HG03565 (cell line): ENCODE measurements around the gene HTRA2.
"Not testable (repeated sequence)": the region's sequence is repeated elsewhere in the genome, so short reads cannot be mapped to it uniquely, and the experiment has no call there.

Experiments
- ATAC-seq: cut with Tn5 transposase; IDR thresholded peaks from one replicate; pipeline ENCODE4 v1.9.1; 2021; ENCODE audit warnings: mild to moderate bottlenecking, moderate library complexity; ENCODE audit not compliant: unreplicated experiment

Gene HTRA2

DNA sequence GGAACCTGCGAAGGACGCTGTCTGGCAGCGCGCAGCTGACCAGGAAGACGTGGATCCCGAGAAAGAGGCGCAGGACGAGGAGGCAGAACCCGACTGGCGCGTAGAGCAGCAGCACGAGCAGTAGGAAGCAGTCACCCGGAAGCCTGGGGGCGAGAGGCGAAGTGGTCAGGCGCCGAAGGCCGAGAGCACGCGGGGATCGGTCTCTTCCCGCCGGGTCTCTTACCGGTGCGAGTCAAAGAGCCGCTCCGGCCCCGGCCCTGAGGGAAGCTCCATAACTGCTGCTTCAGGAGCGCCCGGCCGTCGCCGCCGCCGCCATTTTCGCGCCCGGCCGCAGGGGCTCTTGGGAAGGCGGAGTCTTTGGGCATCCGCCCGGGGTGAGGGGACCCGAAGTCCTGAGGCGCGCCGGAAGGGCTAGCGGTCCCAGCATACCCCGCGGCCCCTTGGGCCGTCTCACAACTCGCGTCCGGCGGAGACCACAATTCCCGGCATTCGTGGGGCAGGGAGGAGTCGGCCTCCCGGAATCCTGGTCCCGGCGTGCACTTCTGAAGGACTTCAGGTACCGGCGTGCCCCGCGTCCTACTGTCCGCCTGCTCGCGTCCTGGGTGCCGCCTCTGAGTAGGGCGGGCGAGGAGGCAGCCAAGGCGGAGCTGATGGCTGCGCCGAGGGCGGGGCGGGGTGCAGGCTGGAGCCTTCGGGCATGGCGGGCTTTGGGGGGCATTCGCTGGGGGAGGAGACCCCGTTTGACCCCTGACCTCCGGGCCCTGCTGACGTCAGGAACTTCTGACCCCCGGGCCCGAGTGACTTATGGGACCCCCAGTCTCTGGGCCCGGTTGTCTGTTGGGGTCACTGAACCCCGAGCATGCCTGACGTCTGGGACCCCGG, at the start of gene HTRA2, which contains the start of gene AUP1:
HTRA2 (plus strand) TSS at position 577 of the 882 bp plus-strand sequence; CDS start at position 651, 74 bp downstream.
AUP1 (minus strand) TSS at position 350 of the 882 bp plus-strand sequence; CDS start at position 273, 77 bp downstream.
- peak; percentile 64 for ATAC-seq

DNA sequence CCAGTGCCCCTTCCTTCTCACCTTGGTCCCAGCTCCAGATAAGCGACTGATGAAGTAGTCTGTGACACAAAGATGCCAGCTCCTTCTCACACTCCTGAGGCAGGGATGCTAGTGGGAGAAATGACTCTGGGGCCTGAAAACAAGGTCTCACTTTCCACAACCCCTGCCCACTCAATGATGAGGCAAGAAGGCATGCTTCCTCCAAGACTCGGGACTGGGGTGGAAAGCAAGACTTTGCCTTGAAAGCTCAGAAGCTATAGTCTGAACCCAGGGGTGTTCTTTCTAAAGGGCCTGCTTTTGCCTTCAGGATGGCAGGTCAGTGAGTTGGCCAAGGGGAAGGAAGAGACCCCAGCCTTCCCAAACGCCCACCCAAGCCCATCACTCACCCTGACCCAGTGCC, 48.3 kb upstream of the HTRA2 start:
- ATAC-seq, result no peak

DNA sequence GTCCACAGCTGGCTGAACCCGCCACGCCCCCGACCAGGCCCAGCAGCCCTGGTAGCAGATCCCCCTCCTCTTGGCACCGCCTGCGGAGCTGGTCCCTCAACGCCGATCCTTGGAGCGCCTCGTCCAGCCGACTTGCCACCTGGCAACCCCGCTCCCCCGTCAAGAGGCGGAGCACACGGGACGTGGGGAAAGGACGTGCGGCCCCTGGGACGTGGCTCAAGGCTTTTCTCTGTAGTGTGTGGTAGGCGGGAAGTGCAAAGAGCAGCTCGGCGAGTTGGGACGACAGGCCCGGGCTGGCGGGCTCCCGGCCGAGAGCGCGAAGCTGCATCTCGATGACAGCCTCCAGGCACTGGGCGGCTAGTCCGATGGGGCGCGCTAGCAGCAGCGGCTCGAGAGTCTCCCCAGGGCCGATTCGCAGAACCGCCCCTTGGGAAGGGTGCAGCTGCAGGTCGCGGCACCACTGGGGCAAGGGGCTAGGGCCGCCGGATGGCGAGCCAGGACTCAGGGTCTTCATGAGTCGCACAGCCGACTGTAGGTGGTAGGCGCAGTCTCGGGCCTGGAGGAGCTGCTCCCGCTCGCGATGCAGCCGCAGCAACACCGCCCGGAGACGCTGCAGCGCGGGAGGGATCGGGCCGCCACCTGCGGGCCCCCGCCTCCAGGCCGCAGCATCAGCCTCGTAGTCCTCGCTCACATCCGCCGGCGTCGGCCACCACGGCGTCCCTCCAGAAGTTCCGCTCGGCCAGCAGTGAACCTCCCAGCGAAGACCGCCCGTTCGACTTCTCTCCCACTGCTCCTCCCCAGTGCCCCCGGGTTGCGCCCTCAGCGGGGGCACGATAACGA, 47.6 kb upstream of the HTRA2 start:
- ATAC-seq, result peak; percentile 27

DNA sequence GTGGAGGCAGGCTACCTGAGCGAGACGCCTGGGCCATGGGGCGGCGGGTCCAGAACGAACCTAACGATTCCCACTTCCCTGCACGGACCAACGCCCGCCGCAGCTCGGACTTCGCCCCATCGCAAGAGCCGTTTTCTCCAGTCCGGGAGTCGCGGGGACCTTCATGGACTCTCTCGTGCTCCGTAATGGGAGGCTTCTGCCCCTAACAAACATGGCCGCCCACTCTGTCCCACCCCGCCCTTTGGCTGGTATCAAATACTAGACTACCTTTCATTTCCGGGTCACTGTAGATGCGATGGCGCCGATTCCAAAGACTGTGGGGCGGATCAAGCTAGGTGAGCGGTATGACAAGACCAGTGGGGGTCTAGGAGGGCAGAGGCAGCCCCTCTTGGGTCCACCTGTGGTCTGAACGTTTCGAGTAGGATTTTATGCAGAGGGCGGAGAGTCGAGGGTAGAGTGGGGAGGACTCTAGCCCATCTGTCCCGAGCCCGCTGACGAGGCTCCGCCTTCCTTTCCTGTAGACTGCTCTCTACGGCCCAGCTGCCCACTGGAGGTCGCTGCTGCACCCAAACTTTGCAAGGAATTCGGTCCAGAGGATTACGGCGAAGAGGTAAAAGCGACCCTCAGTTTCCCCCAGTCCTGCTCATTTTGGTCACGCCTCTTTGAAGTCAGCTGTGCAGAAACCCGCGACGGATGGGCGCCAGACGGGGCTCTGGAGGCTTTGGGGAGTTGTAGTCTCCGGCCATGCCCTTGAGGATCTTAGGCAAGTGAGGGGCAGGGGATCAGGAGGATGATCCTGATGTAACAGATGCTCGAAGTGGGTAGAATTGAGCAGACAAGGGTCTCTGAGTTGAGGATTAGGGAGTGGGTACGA, 46.7 kb upstream of the HTRA2 start, which contains the start of the genes CCDC142 and TTC31:
CCDC142 (minus strand) TSS at position 198 of the 874 bp plus-strand sequence; CDS start at position 37, 161 bp downstream.
TTC31 (plus strand) TSS at position 281 of the 874 bp plus-strand sequence; CDS start at position 296, 15 bp downstream.
- peak; percentile 68 for ATAC-seq

DNA sequence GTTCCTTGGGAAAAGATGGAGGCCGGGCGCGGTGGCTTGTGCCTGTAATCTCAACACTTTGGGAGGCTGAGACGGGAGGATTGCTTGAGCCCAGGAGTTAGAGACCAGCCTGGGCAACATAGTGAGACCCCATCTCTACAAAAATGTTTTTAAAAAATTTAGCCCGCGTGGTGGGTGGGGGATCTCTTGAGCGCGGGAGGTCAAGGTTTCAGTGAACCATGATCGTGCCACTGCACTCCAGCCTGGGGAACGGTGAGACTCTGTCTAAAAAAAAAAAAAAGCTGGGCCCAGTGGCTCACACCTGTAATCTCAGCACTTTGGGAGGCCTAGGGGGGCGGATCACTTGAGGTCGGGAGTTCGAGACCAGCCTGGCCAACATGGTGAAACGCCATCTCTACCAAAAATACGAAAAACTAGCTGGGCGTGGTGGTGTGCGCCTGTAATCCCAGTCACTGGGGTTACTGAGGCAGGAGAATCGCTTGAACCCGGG, 46.0 kb upstream of the HTRA2 start:
- not testable (repeated sequence) for ATAC-seq

DNA sequence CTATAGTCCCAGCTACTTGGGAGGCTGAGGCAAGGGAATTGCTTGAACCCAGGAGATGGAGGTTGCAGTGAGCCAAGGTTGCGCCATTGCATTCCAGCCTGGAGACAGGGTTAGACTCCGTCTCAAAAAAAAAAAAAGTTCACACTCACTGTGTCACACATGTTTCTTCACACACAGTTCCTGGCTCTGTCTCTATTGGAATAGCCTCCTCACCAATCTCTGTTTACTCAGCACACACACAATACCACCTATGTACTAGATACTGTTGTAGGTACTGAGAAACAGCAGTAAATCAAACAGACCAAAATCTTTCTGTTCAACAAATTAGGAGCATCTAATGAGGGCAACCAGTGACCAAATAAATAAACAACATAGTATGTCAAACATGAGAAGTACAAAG, 43.6 kb upstream of the HTRA2 start:
- no peak for ATAC-seq

DNA sequence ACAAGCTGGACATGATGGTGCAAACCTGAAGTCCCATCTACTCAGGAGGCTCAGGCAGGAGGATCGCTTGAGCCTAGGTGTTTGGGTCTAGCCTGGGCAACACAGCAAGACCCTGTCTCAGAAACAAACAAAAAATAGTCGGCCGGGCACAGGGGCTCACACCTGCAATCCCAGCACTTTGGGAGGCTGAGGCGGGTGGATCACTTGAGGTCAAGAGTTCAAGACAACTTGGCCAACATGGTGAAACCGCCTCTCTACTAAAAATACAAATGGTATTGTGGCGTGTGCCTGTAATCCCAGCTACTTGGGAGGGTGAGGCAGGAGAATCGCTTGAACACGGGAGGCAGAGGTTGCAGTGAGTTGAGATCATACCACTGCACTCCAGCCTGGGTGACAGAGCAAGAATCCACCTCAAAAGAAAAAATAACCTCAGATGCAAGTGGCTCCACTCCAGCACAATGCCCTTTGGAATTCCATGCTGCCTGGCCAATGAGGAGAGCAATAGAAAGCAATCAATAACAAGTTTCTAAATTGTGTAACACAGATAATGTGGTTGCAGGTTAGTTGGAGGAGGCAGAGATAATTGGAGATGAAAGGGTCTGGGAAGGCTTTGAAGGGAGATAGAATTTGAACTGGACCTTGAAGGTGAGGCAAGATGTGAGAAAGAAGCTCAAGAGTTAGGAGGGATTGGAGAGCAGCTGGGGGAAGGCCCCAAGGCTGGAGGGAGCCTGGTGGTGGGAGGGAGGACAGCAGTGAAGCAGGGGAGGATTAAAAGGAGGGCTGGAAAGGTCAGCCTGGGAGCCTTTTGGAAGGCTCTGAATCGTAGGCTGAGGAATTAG, 40.9 kb upstream of the HTRA2 start:
- ATAC-seq, result no peak

DNA sequence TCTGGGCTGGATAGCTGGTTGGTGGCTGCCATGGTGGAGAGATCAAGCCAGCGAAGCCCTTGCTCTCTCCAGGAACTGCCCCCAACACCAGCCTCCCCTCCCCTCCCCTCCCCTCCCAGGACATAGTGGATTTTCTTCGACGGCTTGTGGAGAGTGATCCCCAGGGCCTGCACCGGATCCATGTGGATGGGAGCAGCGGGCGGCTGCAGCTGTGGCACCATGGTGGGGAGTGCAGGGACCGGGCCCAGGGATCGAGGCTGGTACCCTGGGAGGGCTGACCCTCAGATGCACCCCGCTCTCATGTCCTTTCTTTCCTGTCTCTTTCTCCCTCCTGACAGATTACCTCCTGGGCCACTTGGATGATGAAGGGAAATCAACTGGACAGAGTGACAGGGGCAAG, 39.8 kb upstream of the HTRA2 start:
- no peak for ATAC-seq

DNA sequence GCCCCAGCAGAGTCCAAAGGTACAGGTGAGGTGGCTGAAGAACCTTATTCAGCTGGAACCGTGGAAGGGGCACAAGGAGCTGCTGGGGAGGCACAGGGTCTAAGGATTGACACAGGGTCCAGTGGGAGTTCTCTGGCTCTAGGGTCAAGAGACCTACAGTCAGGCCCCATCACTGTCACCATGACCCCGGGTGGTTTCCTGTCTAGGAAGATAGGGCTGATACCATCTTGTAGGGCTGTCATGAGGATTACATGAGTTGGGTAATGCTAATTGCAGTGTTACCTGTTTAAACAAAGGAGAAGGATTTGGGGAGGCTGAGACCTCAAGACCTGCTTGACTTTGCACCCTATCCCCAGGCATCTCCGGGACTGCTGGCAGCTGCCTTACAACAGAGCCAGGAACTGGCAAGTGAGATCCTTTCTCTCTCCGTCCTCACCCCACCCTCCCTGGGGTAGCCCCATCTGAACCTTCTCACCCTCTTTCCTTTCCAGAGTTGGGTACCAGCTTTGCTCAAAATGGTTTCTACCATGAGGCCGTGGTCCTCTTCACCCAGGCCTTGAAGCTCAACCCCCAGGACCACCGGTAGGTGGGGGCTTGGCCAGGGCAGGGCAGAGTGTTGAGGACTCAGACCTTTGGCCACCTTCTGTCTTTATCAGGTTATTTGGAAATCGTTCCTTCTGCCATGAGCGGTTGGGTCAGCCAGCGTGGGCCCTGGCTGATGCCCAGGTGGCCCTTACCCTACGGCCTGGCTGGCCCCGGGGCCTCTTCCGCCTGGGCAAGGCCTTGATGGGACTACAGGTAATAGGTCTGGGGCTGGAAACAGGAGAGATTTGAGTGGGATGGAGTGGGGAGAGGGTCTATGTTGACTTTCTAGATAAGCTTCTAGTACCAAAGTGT, 37.8 kb upstream of the HTRA2 start:
- ATAC-seq, result no peak

DNA sequence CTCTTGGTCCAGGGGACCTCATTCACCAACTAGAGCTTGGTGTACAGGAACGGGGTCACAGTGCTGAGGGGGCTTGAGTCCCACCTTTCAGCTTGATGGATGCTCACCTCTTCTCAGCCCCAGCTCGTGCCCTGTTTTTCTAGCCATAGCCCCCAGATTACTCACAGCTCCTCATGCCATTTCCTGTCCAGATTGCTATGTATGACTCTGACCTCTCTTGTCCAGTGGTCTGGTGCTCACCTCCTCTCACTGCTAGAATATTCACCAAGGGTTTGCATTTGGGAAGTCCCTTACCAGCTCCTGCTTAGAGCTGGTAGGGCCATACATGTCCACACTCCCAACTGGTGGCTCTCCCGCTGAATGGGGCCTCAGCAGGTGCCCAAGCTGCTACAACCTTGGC, 36.2 kb upstream of the HTRA2 start:
- no peak for ATAC-seq

DNA sequence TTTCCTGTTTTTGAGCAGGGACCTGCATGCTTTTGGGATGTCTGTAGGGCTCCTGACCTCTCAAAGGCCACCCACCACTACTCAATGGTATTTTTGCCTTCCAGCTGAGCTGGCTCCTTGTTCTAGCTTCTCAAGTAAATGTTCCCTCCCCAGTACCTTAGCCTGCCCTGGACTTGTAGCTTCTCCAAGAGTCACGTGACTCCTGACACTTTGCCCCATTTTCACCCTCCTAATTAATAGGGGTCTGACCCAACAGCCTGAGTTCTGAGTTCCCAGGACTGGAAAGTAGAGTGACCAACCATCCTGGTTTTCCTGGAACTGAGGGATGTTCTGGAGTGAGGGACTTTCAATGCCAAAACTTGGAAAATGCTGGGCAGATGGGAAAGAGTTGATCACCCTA, 34.3 kb upstream of the HTRA2 start:
- ATAC-seq, result no peak

DNA sequence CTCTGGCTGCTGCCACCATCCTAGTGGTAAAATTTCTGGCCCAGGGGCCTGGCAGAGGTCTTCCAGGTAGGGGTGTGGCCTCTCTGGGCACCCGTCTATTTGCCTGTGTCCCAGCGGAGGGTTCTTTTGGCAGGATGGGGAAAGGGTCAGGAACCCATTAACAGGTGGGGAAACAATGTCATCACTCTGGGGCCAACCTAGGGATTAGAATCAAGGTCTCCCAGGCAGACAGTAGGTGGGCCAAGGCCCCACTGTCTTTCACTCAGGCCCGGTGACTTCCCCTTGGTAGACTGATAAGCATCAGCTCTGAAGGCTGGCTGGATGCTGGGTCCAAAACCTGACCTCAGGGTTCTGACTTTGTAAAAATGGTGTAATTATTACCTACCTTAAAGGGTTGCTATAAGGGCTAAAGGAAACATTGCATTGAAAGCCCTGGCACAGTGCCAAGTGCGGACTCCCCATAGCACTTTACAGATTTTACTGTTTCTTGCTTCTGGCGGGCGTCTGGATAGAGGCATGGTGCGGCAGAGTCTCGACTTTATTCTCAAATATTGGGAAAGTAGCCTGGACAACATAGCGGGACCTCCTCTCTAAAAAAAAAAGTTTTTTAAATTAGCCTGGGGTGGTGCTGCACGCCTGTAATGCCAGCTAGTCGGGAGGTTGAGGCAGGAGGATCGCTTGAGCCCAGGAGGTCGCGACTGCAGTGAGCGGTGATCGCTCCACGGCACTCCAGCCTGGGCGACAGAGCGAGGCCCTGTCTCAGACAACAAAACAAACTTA, 32.5 kb upstream of the HTRA2 start:
- ATAC-seq, result no peak

DNA sequence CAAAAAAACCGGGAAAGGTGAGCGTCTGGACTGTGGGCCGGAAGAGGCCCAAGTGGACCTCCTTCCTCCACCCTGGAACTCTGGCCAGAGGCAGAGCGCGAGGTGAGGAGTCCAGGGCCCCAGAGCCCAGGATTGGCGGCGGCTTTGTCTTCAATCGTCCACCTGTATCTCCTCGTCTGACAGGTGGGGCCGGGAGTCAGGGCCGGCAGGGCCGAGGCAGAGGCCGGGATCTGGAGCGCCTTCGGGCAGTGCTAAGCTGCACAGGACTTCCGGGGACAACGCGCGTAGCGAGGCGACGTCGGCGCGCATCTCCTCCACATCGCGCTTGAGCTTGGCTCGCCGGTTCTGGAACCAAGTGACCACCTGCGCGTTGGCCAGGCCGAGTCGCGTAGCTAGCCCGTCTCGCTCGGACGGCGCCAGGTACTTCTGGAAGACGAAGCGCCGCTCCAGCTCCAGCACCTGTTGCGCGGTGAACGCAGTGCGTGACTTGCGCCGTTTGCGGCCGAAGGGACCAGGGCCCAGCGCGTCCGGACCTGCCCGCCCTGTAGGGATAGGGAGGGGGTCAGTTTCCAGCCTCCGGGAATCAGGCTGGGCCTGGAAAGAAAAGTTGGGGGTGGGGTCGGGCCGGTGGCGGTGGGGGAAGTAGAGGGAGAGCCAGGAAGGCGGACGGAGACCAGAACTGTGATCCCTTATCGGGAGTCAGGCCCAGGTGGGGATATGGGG, 31.8 kb upstream of the HTRA2 start:
- ATAC-seq, result no peak

DNA sequence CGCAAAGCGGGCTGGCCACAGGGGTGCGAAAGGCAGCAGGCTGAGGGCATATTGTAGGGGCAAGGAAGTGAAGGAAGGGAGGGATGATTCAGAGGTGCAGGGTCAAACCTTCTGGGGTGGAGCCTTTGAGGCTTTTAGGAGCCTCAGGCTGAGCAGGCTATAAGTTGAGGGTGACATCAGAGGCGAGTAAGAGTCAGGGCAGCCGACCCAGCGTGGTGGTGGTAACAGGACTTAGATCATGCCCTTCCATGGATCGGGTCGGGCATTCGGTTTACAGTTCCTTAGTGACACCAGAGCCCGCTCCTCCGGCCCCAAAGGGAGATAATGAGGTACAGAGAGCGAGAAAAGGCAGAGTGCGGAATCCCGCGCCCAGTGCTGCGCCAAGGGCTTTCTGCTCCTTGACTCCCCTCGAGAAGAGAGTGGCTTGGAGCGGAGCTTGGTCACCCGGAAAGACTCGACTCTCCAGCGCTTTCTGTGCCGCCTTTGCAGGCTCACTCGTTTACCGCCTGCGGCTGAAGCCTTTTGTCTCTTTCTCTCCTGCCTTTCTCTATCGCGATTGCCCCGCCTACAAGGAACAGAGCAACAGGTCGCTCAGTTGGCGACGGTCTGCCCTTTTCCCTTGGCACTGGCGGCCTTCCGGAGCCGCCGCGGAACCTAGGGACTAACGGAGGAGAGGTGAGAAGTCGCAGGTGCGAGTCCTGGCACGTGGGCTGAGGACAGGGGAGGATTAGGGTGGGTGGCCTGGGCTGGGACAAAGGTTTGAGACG, 31.1 kb upstream of the HTRA2 start:
- no peak for ATAC-seq

DNA sequence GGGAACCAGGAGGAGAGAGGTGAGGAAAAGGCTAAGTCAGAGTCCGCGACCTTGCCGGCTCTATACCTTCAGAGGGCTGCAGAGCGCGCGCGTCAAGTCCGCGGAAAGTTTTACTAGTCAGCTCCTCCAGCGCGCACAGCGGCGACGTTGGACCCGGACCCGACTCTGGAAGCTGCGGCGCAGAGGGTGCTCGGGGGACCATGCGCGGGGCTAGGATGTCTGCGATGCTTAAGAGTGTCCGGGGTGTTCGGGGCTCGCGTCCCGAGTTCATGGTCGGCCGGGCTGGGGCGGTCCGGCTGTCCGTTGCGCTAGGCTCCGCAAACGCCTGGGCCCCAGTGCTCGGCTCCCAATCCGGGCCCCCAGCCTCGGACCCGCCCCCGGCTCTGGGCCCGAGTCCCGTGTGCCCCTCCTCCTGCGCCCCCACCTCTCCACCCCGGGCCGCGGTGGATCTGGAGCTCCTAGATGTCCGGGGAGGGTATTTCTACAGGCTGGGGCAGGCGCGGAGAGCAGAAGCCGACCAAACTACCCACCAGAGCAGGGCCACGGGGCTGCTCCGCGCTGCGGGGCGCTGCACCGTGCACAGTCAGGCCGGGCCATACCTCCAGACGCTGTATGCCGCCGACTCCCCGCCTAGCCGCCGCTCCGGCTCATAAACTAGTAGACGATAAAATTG, 30.3 kb upstream of the HTRA2 start, which contains the start of gene LBX2:
LBX2 (minus strand) TSS at position 337 of the 673 bp plus-strand sequence; CDS start at position 271, 66 bp downstream.
- no peak for ATAC-seq
